HCT116 (cell line): Measurements from ENCODE around the gene DRAXIN.

Experiments
- ATF3 ChIP-seq: IDR thresholded peaks from 2 replicates; pipeline ENCODE4 v1.6.1; 2012
- EGR1 ChIP-seq: IDR thresholded peaks from 2 replicates; pipeline ENCODE4 v1.6.1; 2012; ENCODE audit warnings: low read depth
- EZH2 ChIP-seq: fragments of 200-600 bp; sonication (generic); IDR thresholded peaks from 2 replicates; pipeline ENCODE4 v1.6.1; 2017; ENCODE audit warnings: antibody characterized with exemption, mixed run types
- EZH2phosphoT487 ChIP-seq: fragments of 200-600 bp; IDR thresholded peaks from 2 replicates; pipeline ENCODE4 v1.6.1; 2018; ENCODE audit warnings: antibody characterized with exemption, borderline replicate concordance
- MAX ChIP-seq: IDR thresholded peaks from 2 replicates; pipeline ENCODE4 v1.6.1; 2012
- POLR2AphosphoS5 ChIP-seq: IDR thresholded peaks from 2 replicates; pipeline ENCODE4 v1.6.1; 2011; ENCODE audit warnings: mild to moderate bottlenecking, low read depth, low read length, moderate library complexity
- RAD21 ChIP-seq: IDR thresholded peaks from 2 replicates; pipeline ENCODE4 v1.6.1; 2012; ENCODE audit warnings: low read depth, mild to moderate bottlenecking
- REST ChIP-seq: IDR thresholded peaks from 2 replicates; pipeline ENCODE4 v1.6.1; 2012; ENCODE audit warnings: low read depth
- SIN3A ChIP-seq: IDR thresholded peaks from 2 replicates; pipeline ENCODE4 v1.6.1; 2012; ENCODE audit warnings: low read depth
- SP1 ChIP-seq: IDR thresholded peaks from 2 replicates; pipeline ENCODE4 v1.6.1; 2012; ENCODE audit warnings: low read depth
- TCF7L2 ChIP-seq: IDR thresholded peaks from 2 replicates; pipeline ENCODE4 v1.7.0; 2011; ENCODE audit warnings: borderline replicate concordance, inconsistent platforms; ENCODE audit not compliant: insufficient read depth, insufficient read length; ENCODE audit errors: extremely low read depth
- TF ChIP-seq, protein P1 (sequence below), 3 experiments: fragments of 200-600 bp in 1 of 3; sonication (generic) in 1 of 3; IDR thresholded peaks in 2 of 3; conservative IDR thresholded peaks in 1 of 3; 2 replicates each; pipeline ENCODE4 v1.5.1; 2012 to 2017; ENCODE audit warnings: low read depth in 2 of 3, low read length in 2 of 3, antibody characterized with exemption in 1 of 3, borderline replicate concordance in 1 of 3, control low read depth in 1 of 3, mild to moderate bottlenecking in 1 of 3, mixed read lengths in 1 of 3, mixed run types in 1 of 3, moderate library complexity in 1 of 3; ENCODE audit not compliant: insufficient read depth in 1 of 3

- TF ChIP-seq SP1 (no peak), EZH2 (no peak), EZH2phosphoT487 (no peak), ATF3 (no peak), EGR1 (no peak), RAD21 (no peak), SIN3A (no peak), REST (no peak), TCF7L2 (no peak), MAX (no peak), POLR2AphosphoS5 (no peak)
- TF ChIP-seq, protein P1, sequence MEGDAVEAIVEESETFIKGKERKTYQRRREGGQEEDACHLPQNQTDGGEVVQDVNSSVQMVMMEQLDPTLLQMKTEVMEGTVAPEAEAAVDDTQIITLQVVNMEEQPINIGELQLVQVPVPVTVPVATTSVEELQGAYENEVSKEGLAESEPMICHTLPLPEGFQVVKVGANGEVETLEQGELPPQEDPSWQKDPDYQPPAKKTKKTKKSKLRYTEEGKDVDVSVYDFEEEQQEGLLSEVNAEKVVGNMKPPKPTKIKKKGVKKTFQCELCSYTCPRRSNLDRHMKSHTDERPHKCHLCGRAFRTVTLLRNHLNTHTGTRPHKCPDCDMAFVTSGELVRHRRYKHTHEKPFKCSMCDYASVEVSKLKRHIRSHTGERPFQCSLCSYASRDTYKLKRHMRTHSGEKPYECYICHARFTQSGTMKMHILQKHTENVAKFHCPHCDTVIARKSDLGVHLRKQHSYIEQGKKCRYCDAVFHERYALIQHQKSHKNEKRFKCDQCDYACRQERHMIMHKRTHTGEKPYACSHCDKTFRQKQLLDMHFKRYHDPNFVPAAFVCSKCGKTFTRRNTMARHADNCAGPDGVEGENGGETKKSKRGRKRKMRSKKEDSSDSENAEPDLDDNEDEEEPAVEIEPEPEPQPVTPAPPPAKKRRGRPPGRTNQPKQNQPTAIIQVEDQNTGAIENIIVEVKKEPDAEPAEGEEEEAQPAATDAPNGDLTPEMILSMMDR (IDR thresholded peaks at IDR 0.05 in 2 of 3, conservative IDR thresholded peaks at IDR 0.05 in 1 of 3; ENCODE audit: borderline replicate concordance in 1 of 3, insufficient read depth in 1 of 3, low read depth in 2 of 3, low read length in 2 of 3) = no peak
Observed at GRCh38 chr1:11668516-11668915, 23.0 kb upstream of the DRAXIN start.
